ENCODE measurements around the gene FRMD8. TPM values are rescaled to one million over a fixed set of nuclear protein-coding genes. Genes with fewer than 3 reads are reported as not detected.

FRMD8 gene
- total and polyA plus RNA-seq, 9 of the 15 experiments (the other 6 are each of a cell fraction or from before 2014, with no cell fraction given): 4.5 to 54.5 (median 15.8) TPM

GRCh38 chr11:65354265-65355012, 32.0 kb upstream of the FRMD8 start, which contains the start of gene TIGD3 (continued):
- no peak for TF ChIP-seq IRF2 (CRISPR knock-in tag; IDR thresholded peaks at IDR 0.05)
- no peak for TF ChIP-seq PYGO2 (tag; IDR thresholded peaks at IDR 0.05)
- no peak for TF ChIP-seq KDM1A (IDR thresholded peaks at IDR 0.05)
- TF ChIP-seq EHMT2 (IDR thresholded peaks at IDR 0.05): peak; percentile 94
- peak; percentile 78 for TF ChIP-seq FIP1L1 (IDR thresholded peaks at IDR 0.05; ENCODE audit: low read depth, low read length, poor library complexity, severe bottlenecking)
- no peak for TF ChIP-seq BRD9 (IDR thresholded peaks at IDR 0.05; ENCODE audit: low read depth, partially characterized antibody)
- TF ChIP-seq RBM17 (IDR thresholded peaks at IDR 0.05; ENCODE audit: borderline replicate concordance, low read depth, low read length): no peak
- no peak for TF ChIP-seq ZNF780A (CRISPR knock-in tag; IDR thresholded peaks at IDR 0.05)
- TF ChIP-seq ZNF586 (CRISPR knock-in tag; conservative IDR thresholded peaks at IDR 0.05): no peak
- TF ChIP-seq MCM3 (IDR thresholded peaks at IDR 0.05): no peak
- TF ChIP-seq BRCA1 (IDR thresholded peaks at IDR 0.05): no peak
- no peak for TF ChIP-seq BRCA1 (CRISPR knock-in tag; IDR thresholded peaks at IDR 0.05)
- TF ChIP-seq IRF1 (CRISPR knock-in tag; IDR thresholded peaks at IDR 0.05; ENCODE audit: borderline replicate concordance): no peak
- TF ChIP-seq, protein P1, sequence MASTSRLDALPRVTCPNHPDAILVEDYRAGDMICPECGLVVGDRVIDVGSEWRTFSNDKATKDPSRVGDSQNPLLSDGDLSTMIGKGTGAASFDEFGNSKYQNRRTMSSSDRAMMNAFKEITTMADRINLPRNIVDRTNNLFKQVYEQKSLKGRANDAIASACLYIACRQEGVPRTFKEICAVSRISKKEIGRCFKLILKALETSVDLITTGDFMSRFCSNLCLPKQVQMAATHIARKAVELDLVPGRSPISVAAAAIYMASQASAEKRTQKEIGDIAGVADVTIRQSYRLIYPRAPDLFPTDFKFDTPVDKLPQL (IDR thresholded peaks at IDR 0.05; ENCODE audit: extremely low read depth, insufficient read length): no peak
- peak; percentile 55; the same call in 1 of the 2 replicates for TF ChIP-seq L3MBTL2 (IDR thresholded peaks at IDR 0.05)
- TF ChIP-seq HDAC6 (IDR thresholded peaks at IDR 0.05; ENCODE audit: low read depth, low read length): no peak
- no peak for TF ChIP-seq FOSL1 (tag; conservative IDR thresholded peaks at IDR 0.05)
- no peak for TF ChIP-seq ADNP (tag; IDR thresholded peaks at IDR 0.05)
- peak; percentile 88 for TF ChIP-seq POLR2G (IDR thresholded peaks at IDR 0.05; ENCODE audit: low read depth, low read length)
- TF ChIP-seq FOXA3 (CRISPR knock-in tag; conservative IDR thresholded peaks at IDR 0.05 in 1 of 2, IDR thresholded peaks at IDR 0.05 in 1 of 2): no peak
- TF ChIP-seq YBX1 (IDR thresholded peaks at IDR 0.05): no peak
- TF ChIP-seq PHF8 (IDR thresholded peaks at IDR 0.05; ENCODE audit: borderline replicate concordance, low read length): peak; percentile 73; the same call in 1 of the 2 replicates
- TF ChIP-seq DLX4 (CRISPR knock-in tag; IDR thresholded peaks at IDR 0.05): no peak
- no peak for TF ChIP-seq KHSRP (IDR thresholded peaks at IDR 0.05)
- TF ChIP-seq ZNF239 (CRISPR knock-in tag; IDR thresholded peaks at IDR 0.05): no peak; the same call in 1 of the 2 replicates
- TF ChIP-seq MEF2A (IDR thresholded peaks at IDR 0.05; ENCODE audit: control insufficient read depth, low read depth, low read length): no peak
- no peak for TF ChIP-seq GATAD2B (IDR thresholded peaks at IDR 0.05; ENCODE audit: borderline replicate concordance)
- no peak for TF ChIP-seq ZNF224 (CRISPR knock-in tag; IDR thresholded peaks at IDR 0.05)
- no peak for TF ChIP-seq OTX1 (CRISPR knock-in tag; IDR thresholded peaks at IDR 0.05)
- TF ChIP-seq TAF7 (tag; IDR thresholded peaks at IDR 0.05): no peak
- TF ChIP-seq SMC3 (conservative IDR thresholded peaks at IDR 0.05; ENCODE audit: insufficient read depth, low read depth, low read length): no peak

Measured in K562 (cell line).